ENCODE data around the gene DAPK2. TPM values are rescaled to one million over a fixed set of nuclear protein-coding genes. Genes with fewer than 3 reads are reported as not detected.
"Not testable (repeated sequence)": the region's sequence is repeated elsewhere in the genome, so short reads cannot be mapped to it uniquely, and the experiment has no call there.

DAPK2 gene
- polyA plus RNA-seq, 3 donors from 2014 or later = 4.5 to 7.3 (median 5.1) TPM

GRCh38 chr15:63968122-63968524 lies 78.2 kb downstream of the DAPK2 start:
- H3K4me3 Mint-ChIP-seq = no peak overlapping the region
- peaks cover 0 to 8% (median 2%) of the 10 kb centered on the region in 3 donors for H3K27me3 Mint-ChIP-seq (ENCODE audit: low read depth in 3 of 3)
- peak overlapping the region in 1 of 6 donors; percentile 2 for H3K27ac Mint-ChIP-seq
- H3K9me3 Mint-ChIP-seq = peaks cover 0 to 11% (median 4%) of the 10 kb centered on the region in 6 donors
- DNase-seq = no peak
- peaks cover 40 to 47% of the 10 kb centered on the region in 2 donors for H3K4me1 Mint-ChIP-seq
- peaks cover 11 to 15% (median 14%) of the 10 kb centered on the region in 3 donors for H3K36me3 Mint-ChIP-seq

GRCh38 chr15:63967616-63968015 lies 78.7 kb downstream of the DAPK2 start:
- H3K4me1 Mint-ChIP-seq = peaks cover 39 to 45% of the 10 kb centered on the region in 2 donors
- no peak overlapping the region for H3K4me3 Mint-ChIP-seq
- no peak overlapping the region for H3K27ac Mint-ChIP-seq
- H3K27me3 Mint-ChIP-seq (ENCODE audit: low read depth in 3 of 3) = peaks cover 0 to 8% (median 2%) of the 10 kb centered on the region in 3 donors
- no peak for DNase-seq
- H3K9me3 Mint-ChIP-seq = peaks cover 0 to 11% (median 4%) of the 10 kb centered on the region in 6 donors
- peaks cover 11 to 15% (median 14%) of the 10 kb centered on the region in 3 donors for H3K36me3 Mint-ChIP-seq

GRCh38 chr15:63962947-63963721 lies 83.2 kb downstream of the DAPK2 start:
- not testable (repeated sequence) for H3K4me1 Mint-ChIP-seq
- H3K27ac Mint-ChIP-seq = peak overlapping the region in 1 of 6 donors; percentile 30
- peaks cover 0 to 11% (median 5%) of the 10 kb centered on the region in 6 donors for H3K9me3 Mint-ChIP-seq

GRCh38 chr15:63953524-63953923 lies 92.8 kb downstream of the DAPK2 start:
- no peak overlapping the region for H3K27ac Mint-ChIP-seq

More at GRCh38 chr15:63962947-63963721, 83.2 kb downstream of the DAPK2 start:
- not testable (repeated sequence) for H3K4me3 Mint-ChIP-seq; H3K27me3 Mint-ChIP-seq (ENCODE audit: low read depth in 3 of 3); DNase-seq
- H3K36me3 Mint-ChIP-seq = peaks cover 11 to 15% (median 14%) of the 10 kb centered on the region in 3 donors

GRCh38 chr15:63950911-63951481 lies 95.3 kb downstream of the DAPK2 start:
- Mint-ChIP-seq H3K4me1 (peaks cover 1 to 6% of the 10 kb centered on the region in 2 donors), H3K9me3 (no peaks in the 10 kb centered on the region), H3K27me3 (ENCODE audit: low read depth in 3 of 3) (peaks cover 0 to 5% (median 2%) of the 10 kb centered on the region in 3 donors)

More at GRCh38 chr15:63953524-63953923, 92.8 kb downstream of the DAPK2 start:
- Mint-ChIP-seq H3K36me3 (peaks cover 0 to 5% (median 3%) of the 10 kb centered on the region in 3 donors), H3K9me3 (no peaks in the 10 kb centered on the region), H3K4me1 (peaks cover 1 to 6% of the 10 kb centered on the region in 2 donors), H3K4me3 (no peak overlapping the region), H3K27me3 (ENCODE audit: low read depth in 3 of 3) (peaks cover 0 to 3% (median 2%) of the 10 kb centered on the region in 3 donors)
- DNase-seq = no peak

GRCh38 chr15:63948971-63949370 lies 97.3 kb downstream of the DAPK2 start:
- Mint-ChIP-seq H3K4me1 (peaks cover 9 to 13% of the 10 kb centered on the region in 2 donors), H3K4me3 (no peak overlapping the region), H3K27me3 (ENCODE audit: low read depth in 3 of 3) (peaks cover 0 to 4% (median 2%) of the 10 kb centered on the region in 3 donors), H3K36me3 (peaks cover 0 to 3% (median 3%) of the 10 kb centered on the region in 3 donors), H3K9me3 (no peaks in the 10 kb centered on the region), H3K27ac (no peak overlapping the region)
- DNase-seq = no peak

More at GRCh38 chr15:63950911-63951481, 95.3 kb downstream of the DAPK2 start:
- Mint-ChIP-seq H3K4me3 (no peak overlapping the region), H3K27ac (no peak overlapping the region), H3K36me3 (peaks cover 0 to 3% (median 1%) of the 10 kb centered on the region in 3 donors)
- DNase-seq = no peak

- peaks cover 9 to 13% of the 10 kb centered on the region in 2 donors for H3K4me1 Mint-ChIP-seq
- no peak overlapping the region for H3K4me3 Mint-ChIP-seq
- H3K27me3 Mint-ChIP-seq (ENCODE audit: low read depth in 3 of 3) = peaks cover 0 to 4% (median 2%) of the 10 kb centered on the region in 3 donors
- peaks cover 0 to 3% (median 3%) of the 10 kb centered on the region in 3 donors for H3K36me3 Mint-ChIP-seq
- no peaks in the 10 kb centered on the region for H3K9me3 Mint-ChIP-seq
- no peak for DNase-seq
- no peak overlapping the region for H3K27ac Mint-ChIP-seq
Measured at GRCh38 chr15:63948436-63948835, 97.8 kb downstream of the DAPK2 start.

- Mint-ChIP-seq H3K36me3 (peaks cover 0 to 3% (median 3%) of the 10 kb centered on the region in 3 donors), H3K27me3 (ENCODE audit: low read depth in 3 of 3) (peaks cover 0 to 2% (median 2%) of the 10 kb centered on the region in 3 donors), H3K4me1 (peaks cover 8 to 15% of the 10 kb centered on the region in 2 donors), H3K27ac (no peak overlapping the region), H3K4me3 (no peak overlapping the region), H3K9me3 (no peaks in the 10 kb centered on the region)
- no peak for DNase-seq
Measured at GRCh38 chr15:63947228-63947627, 99.1 kb downstream of the DAPK2 start.

- peaks cover 0 to 2% (median 2%) of the 10 kb centered on the region in 3 donors for H3K27me3 Mint-ChIP-seq (ENCODE audit: low read depth in 3 of 3)
- H3K27ac Mint-ChIP-seq = no peak overlapping the region
- no peak for DNase-seq
- H3K9me3 Mint-ChIP-seq = no peaks in the 10 kb centered on the region
- no peak overlapping the region for H3K4me3 Mint-ChIP-seq
- peaks cover 0 to 3% (median 3%) of the 10 kb centered on the region in 3 donors for H3K36me3 Mint-ChIP-seq
- H3K4me1 Mint-ChIP-seq = peaks cover 7 to 15% of the 10 kb centered on the region in 2 donors
Measured at GRCh38 chr15:63946524-63947065, 99.7 kb downstream of the DAPK2 start.

- H3K9me3 Mint-ChIP-seq = no peaks in the 10 kb centered on the region
- peaks cover 0 to 2% (median 2%) of the 10 kb centered on the region in 3 donors for H3K27me3 Mint-ChIP-seq (ENCODE audit: low read depth in 3 of 3)
- H3K4me1 Mint-ChIP-seq = peaks cover 11 to 22% of the 10 kb centered on the region in 2 donors
- H3K4me3 Mint-ChIP-seq = no peak overlapping the region
- H3K27ac Mint-ChIP-seq = no peak overlapping the region
- H3K36me3 Mint-ChIP-seq = peaks cover 0 to 3% (median 3%) of the 10 kb centered on the region in 3 donors
- DNase-seq = no peak
Measured at GRCh38 chr15:63945838-63946298, 100.4 kb downstream of the DAPK2 start.

- Mint-ChIP-seq H3K4me3 (peak overlapping the region in 1 of 5 donors; percentile 52), H3K27me3 (ENCODE audit: low read depth in 3 of 3) (peaks cover 2% of the 10 kb centered on the region in 3 donors)
Measured at GRCh38 chr15:63945007-63945788, 101.1 kb downstream of the DAPK2 start.

GRCh38 chr15:63944681-63944955 lies 101.7 kb downstream of the DAPK2 start:
- Mint-ChIP-seq H3K4me1 (peaks cover 18 to 33% of the 10 kb centered on the region in 2 donors), H3K27ac (peak overlapping the region in 1 of 6 donors; percentile 75), H3K27me3 (ENCODE audit: low read depth in 3 of 3) (peaks cover 2 to 5% (median 2%) of the 10 kb centered on the region in 3 donors), H3K36me3 (peaks cover 0 to 3% (median 0%) of the 10 kb centered on the region in 3 donors), H3K4me3 (no peak overlapping the region), H3K9me3 (no peaks in the 10 kb centered on the region)
- DNase-seq = no peak

More at GRCh38 chr15:63945007-63945788, 101.1 kb downstream of the DAPK2 start:
- peaks cover 13 to 28% of the 10 kb centered on the region in 2 donors for H3K4me1 Mint-ChIP-seq
- peak; percentile 53 to 59 (median 59) for DNase-seq
- H3K27ac Mint-ChIP-seq = peak overlapping the region in 4 of 6 donors; percentile 36 to 75 (median 60)
- H3K9me3 Mint-ChIP-seq = no peaks in the 10 kb centered on the region
- peaks cover 0 to 3% (median 0%) of the 10 kb centered on the region in 3 donors for H3K36me3 Mint-ChIP-seq
